Mammary epithelial cell (primary cell): ENCODE results near the gene OAT.

Experiments used
- CTCF ChIP-seq, 2 donors: IDR thresholded peaks in 1 of 2; conservative IDR thresholded peaks in 1 of 2; 2 replicates each; pipeline ENCODE4 v1.5.1; 2011 to 2012; ENCODE audit warnings: inconsistent platforms in 2 of 2, low read length in 2 of 2, mild to moderate bottlenecking in 2 of 2, control low read depth in 1 of 2, low read depth in 1 of 2; ENCODE audit not compliant: insufficient read depth in 1 of 2; ENCODE audit errors: extremely low read depth in 1 of 2
- EZH2 ChIP-seq: IDR thresholded peaks from 2 replicates; pipeline ENCODE4 v1.6.1; 2012; ENCODE audit warnings: low read length, inconsistent platforms, borderline replicate concordance

DNA sequence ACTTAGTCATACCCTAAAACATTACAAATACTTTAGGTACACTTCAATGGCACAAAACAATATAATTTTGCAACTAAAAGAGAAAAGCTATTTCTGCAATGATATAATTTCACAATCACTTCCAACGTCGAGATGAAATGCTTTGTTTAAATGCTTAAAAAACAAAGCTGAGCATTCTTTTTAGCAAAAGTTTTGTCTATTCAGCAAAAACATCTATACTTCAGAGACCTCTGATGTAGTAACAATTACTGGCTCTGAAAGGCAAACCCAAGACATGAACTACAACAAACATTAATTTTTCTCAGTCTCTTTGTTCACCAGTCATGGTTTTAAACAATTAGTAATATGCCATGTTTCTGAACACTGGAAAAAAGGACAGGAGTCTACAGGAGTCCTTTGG is 16.4 kb downstream of the OAT start:
- no peak for TF ChIP-seq EZH2
- TF ChIP-seq CTCF (conservative IDR thresholded peaks at IDR 0.05 in 1 of 2, IDR thresholded peaks at IDR 0.05 in 1 of 2; ENCODE audit: extremely low read depth in 1 of 2, insufficient read depth in 1 of 2, low read depth in 1 of 2, low read length in 2 of 2): no peak
